ENCODE results near the gene ACADVL. TPM values are rescaled to one million over a fixed set of nuclear protein-coding genes. Genes with fewer than 3 reads are reported as not detected.

Gene ACADVL
- total and polyA plus RNA-seq, 10 donors: 320 to 963 (median 586) TPM

GRCh38 chr17:7184647-7185046 is 35.1 kb upstream of the ACADVL start:
- intact Hi-C loops (cut with DNase I; ENCODE audit: low total_unique reads): no loop called here
- DNase-seq: no peak
- TF ChIP-seq CTCF (IDR thresholded peaks at IDR 0.05 in 8 of 11, conservative IDR thresholded peaks at IDR 0.05 in 3 of 11) (no peak), POLR2AphosphoS5 (IDR thresholded peaks at IDR 0.05) (no peak), POLR2A (IDR thresholded peaks at IDR 0.05) (no peak)
- H3K27ac ChIP-seq: no peak overlapping the region
- 91 to 95% (median 92%) methylated on average over 6 of the region's 6 CpGs for WGBS, 5 donors
- H3K9me3 ChIP-seq: no peaks in the 10 kb centered on the region
- peaks cover 0 to 5% (median 0%) of the 10 kb centered on the region in 6 donors for H3K4me1 ChIP-seq
- H3K36me3 ChIP-seq: no peaks in the 10 kb centered on the region
- H3K4me3 ChIP-seq: no peak overlapping the region
- H3K27me3 ChIP-seq (replicated peaks in 1 of 7): no peaks in the 10 kb centered on the region

- Histone ChIP-seq H3K4me3 (no peak overlapping the region), H3K27me3 (replicated peaks in 1 of 7) (no peaks in the 10 kb centered on the region), H3K9me3 (no peaks in the 10 kb centered on the region), H3K4me1 (peaks cover 0 to 5% (median 0%) of the 10 kb centered on the region in 6 donors), H3K36me3 (peaks cover 0 to 13% (median 0%) of the 10 kb centered on the region in 6 donors), H3K27ac (no peak overlapping the region)
- 52 to 74% (median 56%) methylated on average over 7 of the region's 7 CpGs for WGBS, 5 donors
- DNase-seq: no peak
- TF ChIP-seq POLR2A (IDR thresholded peaks at IDR 0.05) (no peak), CTCF (IDR thresholded peaks at IDR 0.05 in 8 of 11, conservative IDR thresholded peaks at IDR 0.05 in 3 of 11) (no peak), POLR2AphosphoS5 (IDR thresholded peaks at IDR 0.05) (no peak)
- intact Hi-C loops (cut with DNase I; ENCODE audit: low total_unique reads): no loop called here
Observed at GRCh38 chr17:7186241-7186640, 33.5 kb upstream of the ACADVL start.

GRCh38 chr17:7190276-7190917 is 29.3 kb upstream of the ACADVL start:
- H3K27me3 ChIP-seq (replicated peaks in 1 of 7): no peaks in the 10 kb centered on the region
- DNase-seq: no peak
- H3K4me3 ChIP-seq: no peak overlapping the region
- TF ChIP-seq CTCF (IDR thresholded peaks at IDR 0.05 in 8 of 11, conservative IDR thresholded peaks at IDR 0.05 in 3 of 11): no peak
- TF ChIP-seq POLR2A (IDR thresholded peaks at IDR 0.05): no peak
- TF ChIP-seq POLR2AphosphoS5 (IDR thresholded peaks at IDR 0.05): no peak
- no peak overlapping the region for H3K27ac ChIP-seq
- intact Hi-C loops (cut with DNase I; ENCODE audit: low total_unique reads): no loop called here
- no peaks in the 10 kb centered on the region for H3K9me3 ChIP-seq
- peaks cover 0 to 13% (median 2%) of the 10 kb centered on the region in 6 donors for H3K4me1 ChIP-seq
- peaks cover 0 to 55% (median 14%) of the 10 kb centered on the region in 6 donors for H3K36me3 ChIP-seq
- WGBS, 5 donors: 78 to 92% (median 89%) methylated on average over 10 to 14 of the region's 14 CpGs

GRCh38 chr17:7191069-7191468 is 28.7 kb upstream of the ACADVL start:
- H3K9me3 ChIP-seq: no peaks in the 10 kb centered on the region
- 92 to 99% (median 95%) methylated on average over 10 to 12 of the region's 12 CpGs for WGBS, 5 donors
- intact Hi-C loops (cut with DNase I; ENCODE audit: low total_unique reads): no loop called here
- H3K4me3 ChIP-seq: no peak overlapping the region
- no peak for DNase-seq
- H3K36me3 ChIP-seq: peaks cover 0 to 62% (median 20%) of the 10 kb centered on the region in 6 donors
- TF ChIP-seq CTCF (IDR thresholded peaks at IDR 0.05 in 8 of 11, conservative IDR thresholded peaks at IDR 0.05 in 3 of 11) (no peak), POLR2A (IDR thresholded peaks at IDR 0.05) (no peak), POLR2AphosphoS5 (IDR thresholded peaks at IDR 0.05) (no peak)
- H3K27ac ChIP-seq: no peak overlapping the region
- no peaks in the 10 kb centered on the region for H3K27me3 ChIP-seq (replicated peaks in 1 of 7)
- H3K4me1 ChIP-seq: peaks cover 0 to 13% (median 2%) of the 10 kb centered on the region in 6 donors
